ENCODE data around the gene NRXN3.
A peak's percentile ranks its signal among the peaks of the same experiment; 100 is the strongest.

Gene NRXN3

DNA sequence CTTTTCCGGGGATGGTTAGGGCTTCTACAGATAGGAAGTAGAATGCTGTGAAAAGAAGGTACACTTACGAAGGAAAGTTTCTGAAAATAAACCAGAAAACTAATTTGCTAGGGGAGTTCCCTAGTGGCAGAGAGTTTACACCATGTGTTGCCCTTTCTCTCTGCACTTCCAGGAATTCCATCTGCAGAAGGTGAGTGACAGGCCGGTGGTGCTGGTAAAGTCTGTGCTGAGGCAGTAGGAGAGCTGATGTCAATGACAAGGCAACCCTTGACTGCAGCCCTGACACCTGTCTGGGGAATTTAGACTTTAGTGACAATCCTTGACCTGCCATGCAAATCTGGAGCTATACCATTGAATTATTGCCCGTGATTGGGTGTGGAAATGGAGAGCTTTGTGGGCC, 687.8 kb downstream of the NRXN3 start:
- H3K4me3 ChIP-seq (replicated peaks; ENCODE audit: low read depth, low read length): no peak overlapping the region
- TF ChIP-seq, protein P1, sequence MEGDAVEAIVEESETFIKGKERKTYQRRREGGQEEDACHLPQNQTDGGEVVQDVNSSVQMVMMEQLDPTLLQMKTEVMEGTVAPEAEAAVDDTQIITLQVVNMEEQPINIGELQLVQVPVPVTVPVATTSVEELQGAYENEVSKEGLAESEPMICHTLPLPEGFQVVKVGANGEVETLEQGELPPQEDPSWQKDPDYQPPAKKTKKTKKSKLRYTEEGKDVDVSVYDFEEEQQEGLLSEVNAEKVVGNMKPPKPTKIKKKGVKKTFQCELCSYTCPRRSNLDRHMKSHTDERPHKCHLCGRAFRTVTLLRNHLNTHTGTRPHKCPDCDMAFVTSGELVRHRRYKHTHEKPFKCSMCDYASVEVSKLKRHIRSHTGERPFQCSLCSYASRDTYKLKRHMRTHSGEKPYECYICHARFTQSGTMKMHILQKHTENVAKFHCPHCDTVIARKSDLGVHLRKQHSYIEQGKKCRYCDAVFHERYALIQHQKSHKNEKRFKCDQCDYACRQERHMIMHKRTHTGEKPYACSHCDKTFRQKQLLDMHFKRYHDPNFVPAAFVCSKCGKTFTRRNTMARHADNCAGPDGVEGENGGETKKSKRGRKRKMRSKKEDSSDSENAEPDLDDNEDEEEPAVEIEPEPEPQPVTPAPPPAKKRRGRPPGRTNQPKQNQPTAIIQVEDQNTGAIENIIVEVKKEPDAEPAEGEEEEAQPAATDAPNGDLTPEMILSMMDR (IDR thresholded peaks at IDR 0.05; ENCODE audit: low read depth, low read length, missing control alignments): no peak
- no peak for DNase-seq (ENCODE audit: extremely low read depth, low read depth)

DNA sequence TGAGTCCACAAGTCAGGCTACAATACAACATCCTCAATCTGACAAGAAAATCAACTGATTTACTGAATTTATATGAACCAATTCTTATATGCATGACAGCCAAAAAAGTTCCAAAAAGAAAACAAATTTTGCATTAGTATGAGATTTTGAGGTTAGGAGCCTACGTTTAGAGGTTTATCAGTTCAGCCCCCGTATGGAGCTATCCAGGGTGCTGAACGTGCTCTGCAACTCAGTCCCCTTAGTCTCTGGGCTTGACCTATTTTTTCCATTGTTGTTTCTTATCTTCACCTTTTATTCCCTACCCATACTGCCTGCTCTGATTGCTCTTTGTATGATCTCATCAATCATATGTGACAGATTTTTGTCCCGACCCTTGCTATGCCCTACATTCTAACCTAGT, 693.0 kb downstream of the NRXN3 start:
- TF ChIP-seq, protein P1 (IDR thresholded peaks at IDR 0.05; ENCODE audit: low read depth, low read length, missing control alignments): no peak
- no peak overlapping the region for H3K4me3 ChIP-seq (replicated peaks; ENCODE audit: low read depth, low read length)
- DNase-seq (ENCODE audit: extremely low read depth, low read depth): peak; percentile 5

DNA sequence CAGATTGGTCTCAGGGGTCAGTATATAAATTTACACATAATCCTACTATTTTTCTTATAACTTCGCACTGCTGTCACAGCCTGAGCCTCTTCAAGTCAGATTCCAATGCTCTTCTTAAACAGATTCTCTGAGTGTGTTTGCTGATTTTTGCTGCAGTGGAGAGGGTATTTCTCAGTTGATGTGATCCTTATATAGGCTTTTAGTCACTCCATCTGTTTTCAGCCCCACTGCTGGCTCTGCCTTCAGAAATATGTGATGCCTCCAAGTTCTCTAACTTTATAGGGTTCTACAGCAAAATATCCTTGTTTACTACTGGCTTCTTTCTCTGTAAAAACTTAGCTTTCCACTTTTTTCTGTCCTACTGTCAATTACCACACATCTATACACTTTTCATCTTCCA, 702.7 kb downstream of the NRXN3 start:
- H3K4me3 ChIP-seq (replicated peaks; ENCODE audit: low read depth, low read length): no peak overlapping the region
- TF ChIP-seq, protein P1 (IDR thresholded peaks at IDR 0.05; ENCODE audit: low read depth, low read length, missing control alignments): no peak
- DNase-seq (ENCODE audit: extremely low read depth, low read depth): no peak

DNA sequence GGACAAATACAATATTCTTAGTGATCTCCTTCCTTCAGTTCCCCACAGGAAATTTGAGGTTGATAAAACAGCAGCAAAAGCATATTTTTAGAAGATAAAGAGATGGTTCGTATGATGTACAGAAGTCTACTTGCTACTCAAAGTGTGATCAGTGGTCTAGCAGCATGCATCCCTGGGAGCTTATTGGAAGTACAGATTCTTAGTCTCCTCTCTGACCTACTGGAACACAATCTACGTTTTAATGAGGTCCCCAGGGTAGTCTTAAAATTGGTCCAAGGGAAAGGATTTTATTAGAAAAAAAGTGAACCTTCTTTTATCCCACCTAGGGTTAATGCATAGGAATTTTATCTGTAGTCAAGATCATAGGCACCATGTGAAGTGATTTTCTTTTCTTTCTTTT, 703.4 kb downstream of the NRXN3 start:
- H3K4me3 ChIP-seq (replicated peaks; ENCODE audit: low read depth, low read length): no peak overlapping the region
- TF ChIP-seq, protein P1 (IDR thresholded peaks at IDR 0.05; ENCODE audit: low read depth, low read length, missing control alignments): no peak
- DNase-seq (ENCODE audit: extremely low read depth, low read depth): no peak

DNA sequence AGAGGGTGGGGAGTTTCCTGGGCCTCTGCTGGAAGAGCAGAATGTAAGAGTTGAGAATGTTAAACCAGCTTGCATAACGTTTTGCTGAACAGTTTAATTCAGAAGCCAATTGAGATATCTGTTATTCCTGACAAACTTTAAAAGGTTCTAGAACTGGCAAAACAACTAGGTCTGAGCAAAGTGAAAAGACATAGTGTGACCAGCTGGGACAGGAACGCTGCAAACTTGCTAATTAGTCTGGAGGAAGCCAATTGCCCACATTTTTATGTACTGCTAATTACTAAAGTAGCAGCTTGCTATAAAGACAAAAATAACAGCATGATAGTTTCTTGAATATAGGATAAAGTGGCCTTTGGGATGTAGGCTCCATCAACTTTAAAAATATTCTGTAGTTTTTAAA, 704.9 kb downstream of the NRXN3 start:
- no peak overlapping the region for H3K4me3 ChIP-seq (replicated peaks; ENCODE audit: low read depth, low read length)
- TF ChIP-seq, protein P1 (IDR thresholded peaks at IDR 0.05; ENCODE audit: low read depth, low read length, missing control alignments): no peak
- no peak for DNase-seq (ENCODE audit: extremely low read depth, low read depth)

DNA sequence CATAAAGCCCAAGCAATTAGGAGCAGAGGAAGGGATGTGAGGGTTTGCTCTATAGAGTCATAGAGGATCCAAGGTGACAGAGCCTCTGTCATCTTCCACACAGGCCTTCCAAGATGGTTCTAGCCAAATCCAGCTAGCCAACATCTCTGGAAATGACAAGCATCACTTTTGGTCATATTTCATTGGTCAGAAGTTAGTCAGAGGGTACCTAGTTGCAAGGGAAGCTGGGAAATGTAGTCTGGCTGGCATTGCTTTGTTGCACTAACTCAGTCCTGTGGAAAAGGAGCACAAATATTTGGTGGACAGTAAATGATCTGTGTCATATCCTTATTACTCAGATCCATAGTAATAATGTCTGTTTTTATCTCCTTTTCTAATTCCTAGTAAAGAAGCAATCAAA, 715.7 kb downstream of the NRXN3 start:
- TF ChIP-seq, protein P1 (IDR thresholded peaks at IDR 0.05; ENCODE audit: low read depth, low read length, missing control alignments): no peak
- no peak overlapping the region for H3K4me3 ChIP-seq (replicated peaks; ENCODE audit: low read depth, low read length)
- DNase-seq (ENCODE audit: extremely low read depth, low read depth): no peak

DNA sequence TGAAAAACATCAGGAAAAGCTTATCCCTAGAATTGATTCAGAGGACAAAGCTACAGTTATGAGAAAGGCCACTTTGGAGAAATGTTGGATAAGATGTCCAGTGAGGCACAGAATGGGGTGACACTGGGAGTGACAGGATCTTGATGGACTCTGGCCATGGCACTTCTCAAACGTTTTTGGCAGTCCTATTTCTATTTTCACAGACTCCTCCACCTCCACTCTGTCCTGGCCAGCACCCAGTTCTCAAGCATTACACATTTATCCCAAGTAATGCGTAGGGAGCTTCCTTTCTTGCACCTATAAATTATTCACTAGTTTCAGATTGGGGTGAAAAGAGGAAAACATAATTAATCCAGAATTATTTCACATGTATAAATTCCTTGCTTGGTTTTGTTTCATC, 727.3 kb downstream of the NRXN3 start:
- H3K4me3 ChIP-seq (replicated peaks; ENCODE audit: low read depth, low read length): no peak overlapping the region

More for the DNA sequence above, 727.3 kb downstream of the NRXN3 start:
- DNase-seq (ENCODE audit: extremely low read depth, low read depth): no peak
- TF ChIP-seq, protein P1 (IDR thresholded peaks at IDR 0.05; ENCODE audit: low read depth, low read length, missing control alignments): no peak

Data from HFF-Myc (cell line).